ENCODE measurements around the gene SELENOO. TPM values are rescaled to one million over a fixed set of nuclear protein-coding genes. Genes with fewer than 3 reads are reported as not detected.

The SELENOO gene
- total RNA-seq, 1 donor from 2014 or later: 12.0 TPM

- Histone ChIP-seq H3K27me3 (ENCODE audit: control insufficient read depth, insufficient read depth, low read length) (no peaks in the 10 kb centered on the region), H3K36me3 (ENCODE audit: control insufficient read depth, insufficient read depth, low read length) (peaks cover 2% of the 10 kb centered on the region), H3K4me3 (ENCODE audit: low read depth, low read length) (no peak overlapping the region)
- no peak for DNase-seq (ENCODE audit: low read depth)
- no peak for TF ChIP-seq CTCF (IDR thresholded peaks at IDR 0.05; ENCODE audit: insufficient read depth, low read length, poor library complexity, severe bottlenecking)
Observed at GRCh38 chr22:50256258-50256862, 55.5 kb downstream of the SELENOO start.

- DNase-seq (ENCODE audit: low read depth): no peak
- Histone ChIP-seq H3K4me3 (ENCODE audit: low read depth, low read length) (no peak overlapping the region), H3K36me3 (ENCODE audit: control insufficient read depth, insufficient read depth, low read length) (peaks cover 2% of the 10 kb centered on the region), H3K27me3 (ENCODE audit: control insufficient read depth, insufficient read depth, low read length) (no peaks in the 10 kb centered on the region)
- TF ChIP-seq CTCF (IDR thresholded peaks at IDR 0.05; ENCODE audit: insufficient read depth, low read length, poor library complexity, severe bottlenecking): no peak
Observed at GRCh38 chr22:50257041-50257440, 56.2 kb downstream of the SELENOO start.

GRCh38 chr22:50257451-50258360 lies 56.9 kb downstream of the SELENOO start:
- H3K36me3 ChIP-seq (ENCODE audit: control insufficient read depth, insufficient read depth, low read length): peaks cover 2% of the 10 kb centered on the region
- no peak for TF ChIP-seq CTCF (IDR thresholded peaks at IDR 0.05; ENCODE audit: insufficient read depth, low read length, poor library complexity, severe bottlenecking)
- no peak for DNase-seq (ENCODE audit: low read depth)

GRCh38 chr22:50258361-50259292 lies 57.8 kb downstream of the SELENOO start:
- H3K36me3 ChIP-seq (ENCODE audit: control insufficient read depth, insufficient read depth, low read length): peaks cover 2% of the 10 kb centered on the region
- H3K4me3 ChIP-seq (ENCODE audit: low read depth, low read length): no peak overlapping the region
- no peak for DNase-seq (ENCODE audit: low read depth)
- no peak for TF ChIP-seq CTCF (IDR thresholded peaks at IDR 0.05; ENCODE audit: insufficient read depth, low read length, poor library complexity, severe bottlenecking)
- H3K27me3 ChIP-seq (ENCODE audit: control insufficient read depth, insufficient read depth, low read length): no peaks in the 10 kb centered on the region

More at GRCh38 chr22:50257451-50258360, 56.9 kb downstream of the SELENOO start:
- H3K4me3 ChIP-seq (ENCODE audit: low read depth, low read length): no peak overlapping the region
- no peaks in the 10 kb centered on the region for H3K27me3 ChIP-seq (ENCODE audit: control insufficient read depth, insufficient read depth, low read length)

- Histone ChIP-seq H3K4me3 (ENCODE audit: low read depth, low read length) (no peak overlapping the region), H3K36me3 (ENCODE audit: control insufficient read depth, insufficient read depth, low read length) (peaks cover 2% of the 10 kb centered on the region), H3K27me3 (ENCODE audit: control insufficient read depth, insufficient read depth, low read length) (no peaks in the 10 kb centered on the region)
- DNase-seq (ENCODE audit: low read depth): no peak
- TF ChIP-seq CTCF (IDR thresholded peaks at IDR 0.05; ENCODE audit: insufficient read depth, low read length, poor library complexity, severe bottlenecking): no peak
Observed at GRCh38 chr22:50259302-50259701, 58.5 kb downstream of the SELENOO start.
